Measurements from ENCODE around the gene PEAK1.
A peak's percentile ranks its signal among the peaks of the same experiment; 100 is the strongest.

The PEAK1 gene

DNA sequence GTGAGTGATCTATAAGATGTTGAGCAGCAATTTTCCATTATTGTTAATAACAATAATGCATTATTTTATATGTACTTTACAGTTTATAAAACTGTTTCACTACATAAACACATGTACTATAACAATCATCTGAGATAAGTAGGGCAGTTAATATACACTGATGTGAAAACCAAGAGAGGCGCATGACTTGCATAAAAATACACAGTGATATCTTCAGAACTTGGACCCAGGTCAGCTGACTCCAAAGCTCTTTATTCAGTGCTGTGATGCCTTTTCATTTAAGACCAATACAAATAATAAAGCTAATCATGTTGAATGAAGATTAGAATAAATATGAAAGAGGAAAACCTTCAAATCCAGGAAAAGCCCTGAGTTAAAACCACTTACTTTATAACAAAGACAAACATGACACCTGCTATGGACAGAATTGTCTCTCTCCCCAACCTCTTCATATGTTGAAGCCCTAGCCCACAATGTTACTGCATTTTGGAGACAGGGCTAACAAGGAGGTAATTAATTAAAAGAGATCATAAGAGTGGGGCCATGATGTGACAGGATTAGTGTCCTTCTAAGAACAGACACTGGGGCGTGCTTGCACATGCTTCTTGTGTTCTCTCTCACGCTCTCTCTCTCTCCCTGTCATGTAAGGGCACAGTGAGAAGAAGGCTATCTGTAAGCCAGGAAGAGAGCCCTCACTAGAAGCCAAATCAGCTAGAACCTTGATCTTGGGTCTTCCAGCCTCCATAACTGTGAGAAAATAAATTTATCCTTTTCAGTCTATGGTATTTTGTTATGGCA is 293.2 kb downstream of the PEAK1 start:
- no peak for DNase-seq (ENCODE audit: low spot score)

DNA sequence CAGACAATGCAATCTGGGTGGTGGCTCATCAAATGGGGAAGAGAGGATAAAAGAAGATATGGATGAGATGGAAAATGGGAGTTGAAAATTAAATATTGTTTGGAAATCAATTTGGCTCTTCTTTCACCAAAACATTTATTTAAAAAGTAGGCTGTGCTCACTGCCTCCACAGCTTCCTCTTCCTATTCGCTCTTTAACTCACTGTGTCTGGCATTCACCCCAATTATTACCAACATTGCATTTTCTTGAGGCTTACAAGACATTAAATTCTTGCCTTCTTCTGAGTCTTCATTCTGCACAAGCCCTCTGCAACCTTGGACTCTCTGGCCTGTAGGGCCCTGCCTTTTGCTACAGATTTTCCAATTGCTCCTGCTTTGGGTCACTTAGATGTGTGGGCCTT is 296.1 kb downstream of the PEAK1 start:
- no peak for DNase-seq (ENCODE audit: low spot score)

DNA sequence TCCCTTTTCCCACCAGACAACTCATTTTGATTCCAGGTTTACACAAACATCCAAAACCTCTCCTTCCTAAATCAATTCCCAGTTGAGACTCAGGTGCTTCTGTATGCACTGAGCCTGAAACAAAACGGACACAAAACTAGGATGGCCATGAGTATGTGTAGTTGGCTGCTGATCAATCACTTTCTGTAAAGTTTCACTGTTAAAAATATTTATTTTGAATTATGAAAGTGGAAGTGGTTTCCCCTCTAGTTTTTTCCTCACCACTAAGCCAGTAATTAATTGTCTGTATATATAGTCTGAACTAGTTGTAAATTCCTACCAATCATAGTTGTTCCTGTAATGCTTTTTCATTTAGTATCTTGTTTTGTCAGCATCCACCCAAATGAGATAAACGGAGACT is 297.3 kb downstream of the PEAK1 start:
- DNase-seq (ENCODE audit: low spot score): no peak

DNA sequence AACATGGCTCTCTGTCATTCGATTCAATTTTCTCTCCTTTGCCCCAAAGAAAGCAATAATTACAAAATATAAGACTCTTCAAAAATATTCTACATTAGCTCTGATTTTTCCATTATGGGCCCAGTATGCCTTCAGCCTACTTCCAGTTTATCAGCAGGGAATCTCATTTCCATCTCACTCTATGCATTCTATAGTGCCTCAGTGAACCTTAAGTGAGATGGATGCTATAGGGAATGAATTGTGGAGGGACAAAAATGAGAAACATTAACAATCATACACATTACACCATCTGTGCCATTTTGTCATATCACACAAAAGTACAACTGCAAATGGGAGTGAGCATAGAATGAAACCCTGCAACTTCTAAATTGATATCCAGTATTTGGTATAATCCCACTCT is 298.3 kb downstream of the PEAK1 start:
- DNase-seq (ENCODE audit: low spot score): no peak

DNA sequence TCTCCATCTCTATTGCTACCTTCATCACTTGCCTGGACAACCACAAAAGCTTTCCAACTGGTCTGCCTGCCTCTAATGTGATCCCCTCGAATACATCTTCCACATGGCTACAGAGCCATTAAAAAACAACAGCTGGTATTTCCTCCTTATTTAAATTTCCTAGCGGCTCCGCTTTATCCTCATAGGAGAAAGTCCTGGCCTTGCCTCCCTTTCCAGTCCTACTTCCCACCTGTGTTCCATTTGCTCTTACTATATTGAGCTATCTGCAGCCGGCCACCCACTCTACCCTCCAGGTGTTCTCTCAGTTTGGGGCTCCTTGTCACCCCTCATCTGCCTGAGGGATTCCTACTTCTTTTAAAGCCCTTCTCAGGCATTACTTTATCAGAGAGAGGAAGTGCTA is 299.3 kb downstream of the PEAK1 start:
- no peak for DNase-seq (ENCODE audit: low spot score)

DNA sequence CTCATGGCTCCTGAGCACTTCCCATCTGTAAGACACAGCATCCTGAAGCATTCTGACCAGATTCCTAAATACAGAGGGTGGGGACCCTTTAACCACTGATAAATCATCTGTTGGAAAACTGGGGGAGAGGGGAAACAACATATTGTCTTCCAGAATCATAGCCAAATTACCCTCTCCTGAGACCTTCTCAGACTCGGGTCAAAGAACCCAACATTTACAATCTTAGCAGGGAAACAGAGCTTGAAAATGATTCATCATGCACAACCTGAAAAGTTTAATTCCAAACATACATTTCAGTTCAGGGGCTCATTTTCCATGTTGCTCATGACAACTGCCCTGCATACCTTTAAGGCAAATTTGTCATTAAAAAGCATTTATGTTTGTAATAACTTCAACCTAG is 300.5 kb downstream of the PEAK1 start:
- DNase-seq (ENCODE audit: low spot score): no peak

DNA sequence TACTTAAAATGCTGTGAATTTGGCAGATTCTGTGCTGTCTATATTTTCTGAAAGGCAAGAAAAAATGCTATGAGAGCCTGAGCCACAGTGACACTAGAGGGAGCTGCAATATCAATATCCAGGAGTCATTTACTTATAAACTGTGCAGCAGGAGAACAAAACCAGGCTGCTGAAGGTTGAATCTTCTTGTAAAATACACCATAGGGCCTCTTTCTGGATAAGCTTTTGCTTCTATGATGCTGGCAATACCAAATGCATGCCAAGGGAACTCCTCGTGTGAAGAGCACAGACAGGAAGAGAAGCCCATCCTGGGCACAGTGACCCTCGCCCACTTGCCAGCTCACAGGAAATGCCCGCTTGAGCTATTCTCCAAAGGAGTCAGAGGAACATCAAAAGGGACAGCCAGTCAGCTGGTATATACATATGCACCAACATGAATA is 301.0 kb downstream of the PEAK1 start:
- peak; percentile 46 for DNase-seq (ENCODE audit: low spot score)

DNA sequence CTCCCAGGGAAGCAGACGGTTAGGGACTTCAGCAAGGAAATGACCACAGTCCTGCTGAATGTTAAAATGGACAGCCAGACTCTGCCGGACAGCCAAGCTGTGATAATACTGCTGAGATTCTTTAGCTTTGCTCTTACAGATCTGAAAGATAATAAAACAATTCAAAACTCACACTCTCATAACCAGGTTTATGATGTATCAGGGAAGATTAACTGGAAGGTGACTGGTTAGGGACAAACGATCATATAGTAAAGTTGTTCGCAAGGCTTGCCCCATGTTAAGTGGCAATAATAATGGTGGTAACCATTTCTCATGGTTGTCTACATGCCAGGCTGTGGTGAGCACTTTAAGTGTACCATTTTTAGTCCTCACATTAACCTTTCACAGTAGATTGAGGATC is 304.7 kb downstream of the PEAK1 start:
- DNase-seq (ENCODE audit: low spot score): no peak

DNA sequence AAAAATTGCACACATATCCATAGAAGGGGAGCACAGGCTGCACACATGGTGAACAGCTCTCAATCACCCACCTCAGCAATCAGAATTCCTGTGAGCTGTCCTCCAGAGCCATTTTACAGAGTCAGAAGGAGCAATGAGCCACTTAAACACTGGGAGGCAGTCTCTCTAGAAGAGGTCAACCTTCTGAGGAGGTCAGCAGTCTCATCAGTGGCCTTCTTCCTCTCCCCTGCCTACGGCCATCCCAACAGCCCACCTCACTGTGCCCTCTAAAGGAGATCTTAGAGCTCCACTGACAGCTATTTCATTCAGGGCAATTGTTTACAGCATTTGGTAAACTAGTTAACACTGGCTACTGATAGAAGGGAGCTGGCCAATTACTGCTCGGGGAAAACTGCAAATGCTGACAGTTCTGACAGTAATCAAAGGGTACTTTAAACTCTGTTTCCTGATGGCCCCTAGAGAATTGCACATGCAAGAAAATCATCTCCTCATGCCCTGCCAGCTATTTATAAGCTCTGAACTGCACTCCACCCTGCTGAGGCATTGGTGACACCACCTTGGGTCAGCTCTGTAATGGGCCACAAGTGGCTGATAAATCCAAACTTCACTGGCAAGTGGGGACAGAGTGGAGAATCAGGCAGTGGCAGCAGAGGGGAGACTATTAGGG is 306.9 kb downstream of the PEAK1 start:
- DNase-seq (ENCODE audit: low spot score): no peak

DNA sequence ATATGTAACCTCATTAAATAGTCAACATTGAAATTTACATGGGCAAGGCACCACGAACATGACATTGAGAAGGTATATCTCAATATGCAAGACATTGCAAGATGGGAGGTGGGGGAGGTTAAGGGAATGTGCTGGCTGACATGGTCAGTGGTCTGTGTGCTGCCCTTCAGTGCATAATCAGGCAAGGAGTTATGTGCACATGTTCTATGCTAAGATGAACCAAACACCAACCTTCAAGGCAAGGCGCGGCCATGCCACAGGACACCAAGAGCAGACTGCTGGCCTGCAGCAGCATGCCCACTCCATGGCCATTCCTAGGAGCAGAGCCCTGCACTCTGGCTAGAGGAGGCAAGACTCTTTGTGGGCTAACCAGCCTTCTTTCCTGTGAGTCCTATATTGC is 308.1 kb downstream of the PEAK1 start:
- no peak for DNase-seq (ENCODE audit: low spot score)

DNA sequence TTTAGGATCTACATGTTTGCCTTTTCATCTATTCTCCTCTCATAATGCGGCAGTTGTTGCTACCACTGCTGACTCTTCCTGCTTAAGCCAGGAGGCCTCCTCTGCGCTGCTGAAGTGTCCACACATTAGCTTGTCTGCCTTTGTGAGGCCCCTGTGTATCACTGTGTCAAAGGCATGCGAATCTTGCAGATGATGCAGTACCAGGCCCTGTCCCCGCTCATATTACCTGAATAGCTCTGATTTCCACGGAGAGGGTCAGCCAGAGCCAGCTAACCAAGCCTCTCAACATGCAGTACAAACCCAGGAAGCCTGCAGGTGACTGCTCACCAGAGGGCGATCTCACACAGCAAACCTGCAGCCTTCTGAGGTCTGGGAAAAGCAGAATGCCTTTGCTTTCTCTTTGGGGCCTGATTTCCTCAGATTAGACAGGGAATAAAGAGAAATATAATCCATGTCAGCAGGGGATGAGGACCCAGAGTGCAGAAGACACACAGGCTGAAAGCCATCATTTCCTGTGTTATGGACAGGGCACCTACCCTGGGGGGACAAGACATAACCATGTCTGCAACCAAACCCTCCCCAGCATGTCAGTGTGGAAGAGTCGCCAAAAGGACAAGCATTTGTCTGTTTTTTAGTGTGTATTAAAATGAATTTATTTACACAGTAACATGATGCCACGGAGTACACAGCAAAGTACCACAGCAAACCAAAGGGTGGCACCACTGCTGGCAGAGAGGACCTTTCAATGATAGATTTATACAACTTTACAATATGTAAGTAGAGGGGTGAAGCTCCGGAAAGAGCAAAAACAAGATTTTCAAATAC is 312.2 kb downstream of the PEAK1 start:
- peak; percentile 67 for DNase-seq (ENCODE audit: low spot score)

DNA sequence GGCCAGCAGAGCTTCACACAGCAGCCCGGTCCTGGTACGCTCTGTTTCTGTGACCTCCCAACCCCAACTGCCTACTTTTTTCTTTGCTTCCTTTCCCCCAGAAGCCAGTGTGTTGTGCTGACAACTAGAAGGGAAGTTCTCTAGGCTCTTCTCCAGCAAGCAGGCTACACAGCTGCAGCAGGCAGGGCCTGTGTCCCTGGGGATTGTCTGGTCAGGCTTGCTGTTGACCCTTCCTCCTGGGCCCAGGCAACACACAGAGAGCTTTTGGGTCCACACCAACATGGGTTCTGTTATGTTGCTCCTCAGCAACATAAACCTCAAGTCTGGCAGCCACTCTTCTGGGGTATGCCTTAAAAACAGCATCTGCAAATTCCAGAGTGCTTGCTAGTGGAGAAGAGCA is 312.8 kb downstream of the PEAK1 start:
- DNase-seq (ENCODE audit: low spot score): peak; percentile 52

DNA sequence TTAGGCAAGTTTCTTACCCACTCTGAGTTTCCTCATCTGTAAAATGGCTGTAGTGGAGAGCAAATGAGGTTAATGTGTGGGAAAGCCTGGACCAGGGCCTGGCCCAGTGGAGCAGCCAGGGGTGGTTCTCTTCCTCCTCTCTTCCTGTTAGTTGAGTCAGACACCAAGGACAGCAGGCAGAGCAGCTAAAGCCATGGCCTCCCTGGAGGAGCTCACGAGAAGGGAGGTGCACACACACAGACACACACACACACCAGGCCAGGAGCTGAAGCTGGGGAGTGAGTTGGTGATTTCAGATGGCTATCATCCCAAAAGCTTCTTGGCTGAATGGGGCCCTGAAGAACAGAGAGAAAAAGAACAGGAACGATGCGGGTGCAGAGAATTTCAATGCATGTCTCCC is 315.7 kb downstream of the PEAK1 start:
- no peak for DNase-seq (ENCODE audit: low spot score)

DNA sequence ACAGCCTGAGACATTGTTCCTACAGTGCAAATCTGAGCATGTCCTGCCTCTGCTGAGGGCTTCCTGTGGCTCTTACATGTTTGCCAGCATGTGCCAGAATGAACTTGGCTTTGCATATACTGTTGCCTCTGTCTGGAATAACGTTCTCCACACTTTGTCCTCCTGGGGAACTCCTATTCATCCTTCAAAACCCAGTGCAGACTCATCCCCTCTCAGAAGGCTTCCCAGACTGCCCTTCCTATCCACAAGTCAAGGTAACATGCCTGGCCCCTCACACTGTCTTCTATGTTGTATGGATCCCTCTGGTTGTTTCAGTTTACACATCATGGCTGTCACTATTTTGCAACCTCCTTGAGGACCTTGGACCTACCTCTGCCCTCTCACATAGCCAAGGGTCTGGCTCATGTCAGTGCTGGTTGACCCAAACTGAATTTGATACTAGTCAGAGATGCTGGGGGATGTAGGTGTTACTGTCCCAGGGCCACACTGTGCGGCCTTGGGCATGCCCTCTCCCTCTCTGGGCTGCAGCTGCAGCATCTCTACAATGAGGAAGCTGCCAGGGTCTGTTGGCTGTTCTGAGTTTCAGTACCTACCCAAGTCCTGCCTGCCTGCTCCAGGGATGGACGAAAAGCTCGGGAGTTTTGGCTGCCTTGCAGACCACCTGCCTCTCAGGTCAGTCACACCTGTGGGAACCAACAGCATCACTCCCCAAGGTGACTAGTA is 320.0 kb downstream of the PEAK1 start:
- DNase-seq (ENCODE audit: low spot score): no peak

DNA sequence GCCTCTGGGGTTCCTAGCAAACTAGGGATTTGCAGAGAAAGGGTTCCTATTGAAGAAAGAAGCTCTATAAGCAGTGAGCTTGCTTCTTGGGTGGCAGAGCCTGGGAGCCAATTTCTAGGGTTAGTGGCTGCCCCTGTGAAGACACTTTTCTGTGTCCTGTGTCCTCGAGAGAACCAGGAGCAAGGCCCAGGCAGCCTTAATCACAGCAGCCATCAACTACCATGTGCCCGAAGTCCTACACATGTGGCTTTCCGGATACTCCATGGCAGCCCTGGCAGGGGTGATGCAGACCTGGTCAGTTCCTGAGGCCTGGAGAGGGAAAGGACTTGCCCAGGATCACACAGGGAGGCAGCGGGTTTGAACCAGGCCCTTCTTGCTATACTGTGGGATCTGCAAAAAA is 321.3 kb downstream of the PEAK1 start:
- no peak for DNase-seq (ENCODE audit: low spot score)

DNA sequence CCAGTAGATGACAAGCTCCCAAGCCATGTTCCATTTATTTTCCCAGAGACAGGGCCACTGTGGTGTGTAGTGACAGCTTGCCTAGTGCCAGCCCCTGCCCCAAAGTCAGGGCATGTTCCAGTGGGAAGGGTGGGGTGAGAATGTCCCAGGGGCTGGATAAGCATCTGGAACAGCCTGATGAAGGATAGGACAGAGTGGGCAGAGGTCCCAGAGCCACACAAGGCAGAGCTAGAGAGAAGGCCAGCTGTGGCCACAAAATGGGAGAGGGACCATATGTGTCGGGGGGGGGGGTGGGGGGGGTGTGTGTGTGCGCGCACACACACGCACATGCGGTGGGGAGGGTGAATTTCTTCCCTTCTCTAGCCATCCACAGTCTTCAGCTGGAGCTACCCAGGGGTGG is 322.0 kb downstream of the PEAK1 start:
- no peak for DNase-seq (ENCODE audit: low spot score)

DNA sequence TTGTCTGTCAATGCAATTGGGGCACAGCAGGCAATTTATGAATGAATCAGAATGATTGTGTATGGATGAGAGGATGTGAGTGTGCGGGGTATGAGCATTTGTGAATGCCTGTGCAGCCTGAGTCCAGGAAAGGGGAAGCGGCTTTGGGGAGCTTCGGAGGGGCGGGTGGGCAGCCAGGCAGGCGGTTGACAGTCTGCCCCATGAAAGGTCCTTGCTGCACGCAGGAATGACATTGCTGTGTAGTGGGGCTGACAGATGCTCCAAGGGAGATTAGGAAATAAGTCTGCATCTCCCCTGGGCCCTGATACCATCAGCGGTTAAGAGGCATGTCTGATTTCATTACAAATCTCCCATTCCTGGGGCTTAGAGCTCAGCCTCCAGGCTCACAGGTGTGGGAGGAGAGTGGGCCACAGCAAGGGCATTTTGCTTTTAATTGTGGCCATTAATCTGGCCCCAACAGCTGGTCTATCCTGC is 322.6 kb downstream of the PEAK1 start:
- no peak for DNase-seq (ENCODE audit: low spot score)

DNA sequence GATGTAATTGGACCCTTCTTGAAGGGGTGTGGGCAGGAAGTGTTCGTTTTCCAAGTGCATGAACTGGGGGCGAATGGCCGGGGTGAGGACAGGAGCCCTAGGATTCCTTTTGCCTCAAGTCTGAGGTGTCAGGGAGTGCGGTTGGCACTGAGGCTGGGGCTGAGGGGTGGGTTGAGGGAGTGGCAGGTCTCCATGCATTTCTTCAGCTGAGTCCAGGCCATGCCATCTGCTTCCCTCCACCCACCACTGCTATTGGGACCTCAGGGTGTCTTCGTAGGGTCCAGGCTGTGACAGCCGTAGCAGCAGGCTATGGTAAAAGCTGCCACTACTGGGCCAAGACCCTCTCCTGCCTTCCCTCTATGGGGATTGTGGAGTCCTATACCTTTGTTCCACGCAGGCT is 323.4 kb downstream of the PEAK1 start:
- DNase-seq (ENCODE audit: low spot score): no peak

DNA sequence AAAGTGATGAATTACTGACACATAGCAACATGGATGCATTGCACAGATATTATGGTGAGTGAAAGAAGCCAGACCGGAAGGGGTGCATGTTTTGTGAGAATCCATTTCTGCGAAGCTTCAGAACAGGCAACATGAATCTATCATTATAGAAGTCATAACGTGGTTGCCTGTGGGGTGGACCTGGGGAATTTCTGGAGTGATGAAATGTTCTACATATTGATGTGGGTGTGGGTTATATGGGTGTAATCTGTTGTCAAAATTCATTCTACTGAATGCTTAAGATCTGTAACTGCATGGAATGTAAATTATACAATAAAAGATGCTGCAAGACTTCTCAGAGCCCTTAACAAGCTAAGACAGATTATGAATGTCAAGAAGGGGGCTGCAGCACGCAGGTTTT is 323.8 kb downstream of the PEAK1 start:
- no peak for DNase-seq (ENCODE audit: low spot score)

DNA sequence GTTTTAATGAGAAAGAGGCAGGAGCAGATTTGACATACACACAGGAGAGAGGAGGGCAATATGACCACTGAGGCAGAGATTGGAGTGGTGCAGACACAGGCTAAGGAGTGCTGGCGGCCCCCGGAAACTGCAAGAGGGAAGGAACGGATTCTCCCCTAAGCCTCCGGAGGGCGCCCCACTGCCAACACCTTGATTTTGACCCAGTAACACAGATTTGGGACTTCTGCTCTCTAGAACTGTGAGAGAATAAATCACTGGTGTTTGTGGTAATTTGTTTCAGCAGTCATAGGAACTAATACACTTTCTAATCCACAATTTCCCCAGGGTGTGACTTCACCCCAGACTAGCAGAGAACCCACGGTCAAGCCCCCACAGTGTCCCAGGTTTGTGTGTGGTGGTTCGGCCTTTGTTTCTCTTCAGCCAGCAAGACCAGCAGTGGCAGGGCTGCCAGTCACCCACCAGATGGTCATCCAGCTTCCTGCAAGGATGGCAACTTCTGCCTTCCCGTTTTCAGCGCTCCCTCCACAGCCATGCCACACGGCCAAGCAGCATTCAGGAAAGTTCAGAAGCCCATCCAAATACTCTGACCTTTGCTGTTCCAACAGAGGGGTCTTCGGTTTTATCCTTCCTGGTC is 325.4 kb downstream of the PEAK1 start:
- DNase-seq (ENCODE audit: low spot score): no peak

DNA sequence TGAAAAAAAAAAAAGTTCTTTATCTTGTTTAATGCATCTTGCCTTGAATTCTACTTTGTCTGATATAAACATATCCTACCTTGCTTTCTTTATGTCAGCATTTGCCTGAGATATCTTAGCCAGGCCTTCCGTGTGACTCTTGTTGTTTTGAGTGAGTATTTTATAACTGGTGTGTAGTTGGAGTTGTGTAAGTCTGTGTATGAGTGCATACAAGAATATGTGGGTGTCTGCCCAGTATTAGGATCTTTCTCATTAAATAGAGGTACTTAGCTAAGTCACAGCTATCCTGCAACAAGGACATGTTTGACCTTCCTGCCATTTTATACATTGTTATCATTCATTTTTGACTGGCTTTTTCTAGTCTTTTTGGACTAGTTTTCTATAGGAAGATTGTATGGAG is 326.5 kb downstream of the PEAK1 start:
- DNase-seq (ENCODE audit: low spot score): no peak

DNA sequence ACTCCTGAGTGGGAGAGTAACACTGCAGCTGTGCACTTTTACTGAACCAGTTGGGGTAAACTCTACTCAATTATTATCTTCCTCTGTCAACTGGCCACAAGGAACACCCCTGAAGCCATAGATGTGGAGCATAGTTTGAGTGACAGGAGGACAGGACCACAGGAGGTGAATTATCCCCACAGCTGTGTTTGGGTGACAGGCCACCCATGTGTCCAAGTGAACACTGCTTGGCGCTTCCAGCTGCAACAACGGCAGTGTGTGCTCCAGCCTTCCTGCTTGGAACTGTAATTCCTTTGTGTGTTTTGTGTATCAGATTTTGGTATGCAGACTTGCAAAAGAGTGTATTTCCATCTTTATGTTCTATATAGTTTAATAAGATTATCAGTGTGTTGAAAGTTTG is 328.8 kb downstream of the PEAK1 start:
- DNase-seq (ENCODE audit: low spot score): no peak
